Astrocyte (in vitro differentiated cells and primary cell): ENCODE measurements around the gene CMBL. TPM values are rescaled to one million over a fixed set of nuclear protein-coding genes. Genes with fewer than 3 reads are reported as not detected.

Experiments
- DNase-seq: peaks from one replicate; pipeline ENCODE4 v3.0.0-alpha.2; 2010; ENCODE audit warnings: low read depth
- FAIRE-seq: peaks from 2 replicates; lab custom pipeline; 2011; peaks lifted over from hg19 to GRCh38; lab: Jason Lieb, UNC
- H2AFZ ChIP-seq: 2 replicates; pipeline ENCODE4 v1.6.0; 2012; ENCODE audit warnings: low read depth, low read length, inconsistent platforms
- H3K27ac ChIP-seq: 2 replicates; pipeline ENCODE4 v1.5.1; 2011; ENCODE audit warnings: low read depth, low read length, inconsistent platforms
- H3K27me3 ChIP-seq: 2 replicates; pipeline ENCODE4 v1.6.0; 2011; ENCODE audit warnings: low read length, inconsistent platforms; ENCODE audit not compliant: insufficient read depth
- H3K36me3 ChIP-seq: 2 replicates; pipeline ENCODE4 v1.5.1; 2011; ENCODE audit warnings: low read length, inconsistent platforms; ENCODE audit not compliant: insufficient read depth
- H3K4me1 ChIP-seq: 2 replicates; pipeline ENCODE4 v1.5.1; 2011; ENCODE audit warnings: low read length, inconsistent platforms; ENCODE audit not compliant: insufficient read depth
- H3K4me2 ChIP-seq: 2 replicates; pipeline ENCODE4 v1.6.0; 2012; ENCODE audit warnings: low read length, inconsistent platforms
- H3K4me3 ChIP-seq: 2 replicates; pipeline ENCODE4 v1.5.1; 2011; ENCODE audit warnings: low read depth, mild to moderate bottlenecking, low read length, inconsistent platforms; ENCODE audit not compliant: insufficient read depth
- H3K79me2 ChIP-seq: 2 replicates; pipeline ENCODE4 v1.6.0; 2012; ENCODE audit warnings: mild to moderate bottlenecking, low read length, inconsistent platforms; ENCODE audit not compliant: insufficient read depth
- H3K9ac ChIP-seq: 2 replicates; pipeline ENCODE4 v1.6.0; 2012; ENCODE audit warnings: mild to moderate bottlenecking, low read length, inconsistent platforms
- H3K9me3 ChIP-seq: 2 replicates; pipeline ENCODE4 v1.5.1; 2012; ENCODE audit warnings: low read depth, mild to moderate bottlenecking, low read length, inconsistent platforms; ENCODE audit not compliant: insufficient read depth
- H4K20me1 ChIP-seq: 2 replicates; pipeline ENCODE4 v1.6.0; 2012; ENCODE audit warnings: low read length, inconsistent platforms; ENCODE audit not compliant: insufficient read depth
- H3K27ac Mint-ChIP-seq: one replicate; pipeline ENCODE4 v1.8.0; 2021; ENCODE audit warnings: mild to moderate bottlenecking, mixed read lengths; ENCODE audit not compliant: unreplicated experiment
- H3K27me3 Mint-ChIP-seq: one replicate; pipeline ENCODE4 v1.8.0; 2021; ENCODE audit warnings: low read depth, mixed read lengths; ENCODE audit not compliant: unreplicated experiment
- H3K36me3 Mint-ChIP-seq: one replicate; pipeline ENCODE4 v1.8.0; 2021; ENCODE audit warnings: low read depth, mixed read lengths; ENCODE audit not compliant: unreplicated experiment
- H3K4me1 Mint-ChIP-seq: one replicate; pipeline ENCODE4 v1.8.0; 2021; ENCODE audit warnings: low read depth, mixed read lengths; ENCODE audit not compliant: unreplicated experiment
- H3K4me3 Mint-ChIP-seq: one replicate; pipeline ENCODE4 v1.8.0; 2021; ENCODE audit warnings: mild to moderate bottlenecking, moderate library complexity, mixed read lengths; ENCODE audit not compliant: unreplicated experiment
- H3K9me3 Mint-ChIP-seq: one replicate; pipeline ENCODE4 v1.8.0; 2021; ENCODE audit warnings: mild to moderate bottlenecking, mixed read lengths; ENCODE audit not compliant: unreplicated experiment
- EZH2 ChIP-seq: IDR thresholded peaks from 2 replicates; pipeline ENCODE4 v1.6.1; 2012; ENCODE audit warnings: mild to moderate bottlenecking, low read length, inconsistent platforms; ENCODE audit not compliant: insufficient read depth
- total RNA-seq: library from RNA; stranded (reverse); gene quantifications from 2 replicates; pipeline ENCODE4 v1.2.1, GENCODE V29; 2021
- TF ChIP-seq, protein P1 (sequence below): IDR thresholded peaks from 2 replicates; pipeline ENCODE4 v1.5.1; 2011; ENCODE audit warnings: low read depth, mild to moderate bottlenecking, inconsistent platforms, low read length, moderate library complexity; ENCODE audit not compliant: insufficient read depth

CMBL gene
- total RNA-seq, 1 donor from 2014 or later = 39.7 TPM

DNA sequence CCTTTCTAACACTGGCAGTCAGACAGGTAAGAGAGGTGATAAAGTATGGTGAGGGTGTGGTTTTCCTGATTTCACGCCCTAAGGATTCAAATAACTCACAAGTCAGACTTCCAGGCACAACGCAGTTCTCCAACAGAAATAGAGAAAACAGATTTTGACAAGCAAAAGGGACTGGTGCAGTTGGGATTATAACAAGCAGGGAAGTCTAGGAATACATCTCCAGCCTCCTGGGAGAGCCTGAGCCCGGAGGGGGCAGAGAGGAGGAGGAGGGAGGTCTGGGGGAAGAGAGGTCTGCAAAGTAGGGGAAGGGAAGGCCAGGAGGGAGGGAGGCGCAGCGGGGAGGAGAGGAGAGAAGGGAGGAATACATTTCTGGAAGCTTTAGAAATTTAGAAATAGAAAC is 1.6 kb downstream of the CMBL start:
- Mint-ChIP-seq H3K27ac (no peak overlapping the region), H3K36me3 (peaks cover 2% of the 10 kb centered on the region), H3K27me3 (no peaks in the 10 kb centered on the region), H3K4me1 (peaks cover 21% of the 10 kb centered on the region), H3K4me3 (peak overlapping the region; percentile 88), H3K9me3 (peaks cover 7% of the 10 kb centered on the region)
- no peak overlapping the region for H3K9ac ChIP-seq
- H3K9me3 ChIP-seq = no peaks in the 10 kb centered on the region
- no peak overlapping the region for H3K27ac ChIP-seq
- no peak for FAIRE-seq
- H4K20me1 ChIP-seq = peaks cover 10% of the 10 kb centered on the region
- H2AFZ ChIP-seq = no peak overlapping the region
- peaks cover 10% of the 10 kb centered on the region for H3K79me2 ChIP-seq
- no peak for TF ChIP-seq EZH2
- TF ChIP-seq, protein P1, sequence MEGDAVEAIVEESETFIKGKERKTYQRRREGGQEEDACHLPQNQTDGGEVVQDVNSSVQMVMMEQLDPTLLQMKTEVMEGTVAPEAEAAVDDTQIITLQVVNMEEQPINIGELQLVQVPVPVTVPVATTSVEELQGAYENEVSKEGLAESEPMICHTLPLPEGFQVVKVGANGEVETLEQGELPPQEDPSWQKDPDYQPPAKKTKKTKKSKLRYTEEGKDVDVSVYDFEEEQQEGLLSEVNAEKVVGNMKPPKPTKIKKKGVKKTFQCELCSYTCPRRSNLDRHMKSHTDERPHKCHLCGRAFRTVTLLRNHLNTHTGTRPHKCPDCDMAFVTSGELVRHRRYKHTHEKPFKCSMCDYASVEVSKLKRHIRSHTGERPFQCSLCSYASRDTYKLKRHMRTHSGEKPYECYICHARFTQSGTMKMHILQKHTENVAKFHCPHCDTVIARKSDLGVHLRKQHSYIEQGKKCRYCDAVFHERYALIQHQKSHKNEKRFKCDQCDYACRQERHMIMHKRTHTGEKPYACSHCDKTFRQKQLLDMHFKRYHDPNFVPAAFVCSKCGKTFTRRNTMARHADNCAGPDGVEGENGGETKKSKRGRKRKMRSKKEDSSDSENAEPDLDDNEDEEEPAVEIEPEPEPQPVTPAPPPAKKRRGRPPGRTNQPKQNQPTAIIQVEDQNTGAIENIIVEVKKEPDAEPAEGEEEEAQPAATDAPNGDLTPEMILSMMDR = no peak
- H3K4me2 ChIP-seq = peak overlapping the region; percentile 90
- no peak for DNase-seq
- H3K4me3 ChIP-seq = no peak overlapping the region
- H3K27me3 ChIP-seq = no peaks in the 10 kb centered on the region
- no peaks in the 10 kb centered on the region for H3K36me3 ChIP-seq
- peaks cover 11% of the 10 kb centered on the region for H3K4me1 ChIP-seq

DNA sequence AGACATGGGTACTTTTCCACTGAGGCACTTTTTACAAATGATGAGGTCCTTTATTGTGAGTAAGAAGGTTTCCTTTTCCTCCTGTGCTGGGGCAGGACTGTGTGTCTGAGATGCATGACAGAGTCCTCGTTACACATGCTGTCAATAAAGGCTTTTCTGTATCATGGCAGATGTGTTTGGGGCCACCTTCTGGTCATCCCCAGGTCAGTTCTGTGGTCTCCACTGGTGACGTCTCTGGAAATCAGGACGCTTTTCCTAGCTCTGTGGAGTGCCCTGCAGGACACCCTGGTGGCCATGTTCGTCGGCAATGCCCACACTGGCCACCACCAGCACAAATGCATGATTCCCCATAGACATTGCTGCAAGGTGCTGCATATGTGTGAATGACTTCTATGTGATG is 2.8 kb downstream of the CMBL start:
- Mint-ChIP-seq H3K27me3 (no peaks in the 10 kb centered on the region), H3K9me3 (peaks cover 4% of the 10 kb centered on the region), H3K4me1 (peaks cover 11% of the 10 kb centered on the region), H3K4me3 (peak overlapping the region; percentile 20), H3K36me3 (peaks cover 3% of the 10 kb centered on the region), H3K27ac (no peak overlapping the region)
- H3K4me2 ChIP-seq = no peak overlapping the region
- TF ChIP-seq, protein P1 = no peak
- no peak for TF ChIP-seq EZH2
- no peak overlapping the region for H3K27ac ChIP-seq
- no peak overlapping the region for H3K9ac ChIP-seq
- no peaks in the 10 kb centered on the region for H3K9me3 ChIP-seq
- peaks cover 2% of the 10 kb centered on the region for H3K4me1 ChIP-seq
- no peaks in the 10 kb centered on the region for H3K36me3 ChIP-seq
- H3K27me3 ChIP-seq = no peaks in the 10 kb centered on the region
- peaks cover 10% of the 10 kb centered on the region for H4K20me1 ChIP-seq
- no peak for FAIRE-seq
- no peak overlapping the region for H2AFZ ChIP-seq
- peaks cover 10% of the 10 kb centered on the region for H3K79me2 ChIP-seq
- no peak for DNase-seq
- H3K4me3 ChIP-seq = no peak overlapping the region

DNA sequence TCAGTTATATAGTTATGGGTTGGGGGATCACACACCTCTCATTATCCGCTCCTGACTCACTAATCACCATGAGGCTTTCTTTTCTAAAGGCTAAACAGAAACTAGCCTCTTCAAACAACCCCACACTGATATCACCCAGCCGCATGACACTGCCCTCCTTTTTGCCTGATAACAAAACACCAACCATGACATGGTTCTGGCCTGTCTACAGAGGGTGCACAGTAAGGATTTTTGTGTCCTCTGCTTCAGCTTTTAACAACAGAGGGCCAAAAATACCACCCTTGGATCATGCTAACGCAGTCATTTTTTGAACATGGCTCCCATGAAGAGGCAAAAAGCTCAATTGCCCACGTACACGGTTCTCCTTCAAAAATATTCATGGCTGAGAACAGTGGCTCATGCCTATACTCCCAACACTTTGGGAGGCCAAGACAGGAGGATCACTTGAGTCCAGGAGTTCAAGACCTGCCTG is 4.0 kb downstream of the CMBL start:
- H3K27ac Mint-ChIP-seq = no peak overlapping the region
- H3K27ac ChIP-seq = no peak overlapping the region
- FAIRE-seq = no peak
- peaks cover 10% of the 10 kb centered on the region for H4K20me1 ChIP-seq
- no peaks in the 10 kb centered on the region for H3K27me3 Mint-ChIP-seq
- no peaks in the 10 kb centered on the region for H3K4me1 ChIP-seq
- no peak for DNase-seq
- no peaks in the 10 kb centered on the region for H3K36me3 ChIP-seq
- peaks cover 4% of the 10 kb centered on the region for H3K9me3 Mint-ChIP-seq
- H3K36me3 Mint-ChIP-seq = peaks cover 9% of the 10 kb centered on the region
- no peaks in the 10 kb centered on the region for H3K27me3 ChIP-seq
- no peak overlapping the region for H3K9ac ChIP-seq
- TF ChIP-seq EZH2 = no peak
- TF ChIP-seq, protein P1 = no peak
- peaks cover 11% of the 10 kb centered on the region for H3K4me1 Mint-ChIP-seq
- no peak overlapping the region for H3K4me3 ChIP-seq
- no peak overlapping the region for H3K4me2 ChIP-seq
- H2AFZ ChIP-seq = no peak overlapping the region
- H3K4me3 Mint-ChIP-seq = no peak overlapping the region
- no peaks in the 10 kb centered on the region for H3K9me3 ChIP-seq
- peaks cover 10% of the 10 kb centered on the region for H3K79me2 ChIP-seq
